Measurements from ENCODE around the gene SMIM17. TPM values are rescaled to one million over a fixed set of nuclear protein-coding genes. Genes with fewer than 3 reads are reported as not detected.

SMIM17 gene
- not detected in 2 replicates for total RNA-seq

GRCh38 chr19:56642711-56643459 lies at the start of gene SMIM17:
Gene SMIM17 (plus strand): TSS chr19:56643159. CDS start chr19:56645668, 2,509 bp downstream.

GRCh38 chr19:56594783-56595547 lies 48.0 kb upstream of the SMIM17 start, which contains the start of gene ZNF71:
Gene ZNF71 (plus strand): TSS chr19:56595302. CDS start chr19:56601559, 6,257 bp downstream.

GRCh38 chr19:56671613-56671994 lies 28.6 kb downstream of the SMIM17 start, which contains the start of gene ZNF835:
Gene ZNF835 (minus strand): TSS chr19:56671757. CDS start chr19:56665198, 6,559 bp downstream.

Other genes starting within 250 kb of the SMIM17 start
- 4.1 and 4.4 TPM in 2 replicates for gene ZNF582, start 249.6 kb upstream of the SMIM17 start, total RNA-seq
- 2.5 and 2.7 TPM in 2 replicates for gene ZNF583, start 238.8 kb upstream of the SMIM17 start, total RNA-seq
- gene ZNF667, start 165.8 kb upstream of the SMIM17 start, total RNA-seq = 1.4 and 2.2 TPM in 2 replicates
- 0.46 and 0.99 TPM in 2 replicates for gene ZNF471, start 135.3 kb upstream of the SMIM17 start, total RNA-seq
- gene ZFP28, start 104.2 kb upstream of the SMIM17 start, total RNA-seq = 4.5 and 5.0 TPM in 2 replicates
- 1.2 and 1.3 TPM in 2 replicates for gene ZNF470, start 75.7 kb upstream of the SMIM17 start, total RNA-seq
- 6.6 and 7.3 TPM in 2 replicates for gene ZNF71, start 47.9 kb upstream of the SMIM17 start, total RNA-seq
- gene ZNF835, start 28.6 kb downstream of the SMIM17 start, total RNA-seq = 0.14 and 0.21 TPM in 2 replicates
- 0.23 and 0.56 TPM in 2 replicates for gene PEG3, start 197.6 kb downstream of the SMIM17 start, total RNA-seq
- gene ZIM2, start 197.6 kb downstream of the SMIM17 start, total RNA-seq = not detected in 2 replicates

Measured in airway epithelial cell (primary cell).